ENCODE measurements around the gene COPZ1. TPM values are rescaled to one million over a fixed set of nuclear protein-coding genes. Genes with fewer than 3 reads are reported as not detected.

COPZ1 gene
- total and polyA plus RNA-seq, 2 donors (not counting 3 experiments of a cell fraction or from before 2014, with no cell fraction given): 143 to 174 TPM

DNA sequence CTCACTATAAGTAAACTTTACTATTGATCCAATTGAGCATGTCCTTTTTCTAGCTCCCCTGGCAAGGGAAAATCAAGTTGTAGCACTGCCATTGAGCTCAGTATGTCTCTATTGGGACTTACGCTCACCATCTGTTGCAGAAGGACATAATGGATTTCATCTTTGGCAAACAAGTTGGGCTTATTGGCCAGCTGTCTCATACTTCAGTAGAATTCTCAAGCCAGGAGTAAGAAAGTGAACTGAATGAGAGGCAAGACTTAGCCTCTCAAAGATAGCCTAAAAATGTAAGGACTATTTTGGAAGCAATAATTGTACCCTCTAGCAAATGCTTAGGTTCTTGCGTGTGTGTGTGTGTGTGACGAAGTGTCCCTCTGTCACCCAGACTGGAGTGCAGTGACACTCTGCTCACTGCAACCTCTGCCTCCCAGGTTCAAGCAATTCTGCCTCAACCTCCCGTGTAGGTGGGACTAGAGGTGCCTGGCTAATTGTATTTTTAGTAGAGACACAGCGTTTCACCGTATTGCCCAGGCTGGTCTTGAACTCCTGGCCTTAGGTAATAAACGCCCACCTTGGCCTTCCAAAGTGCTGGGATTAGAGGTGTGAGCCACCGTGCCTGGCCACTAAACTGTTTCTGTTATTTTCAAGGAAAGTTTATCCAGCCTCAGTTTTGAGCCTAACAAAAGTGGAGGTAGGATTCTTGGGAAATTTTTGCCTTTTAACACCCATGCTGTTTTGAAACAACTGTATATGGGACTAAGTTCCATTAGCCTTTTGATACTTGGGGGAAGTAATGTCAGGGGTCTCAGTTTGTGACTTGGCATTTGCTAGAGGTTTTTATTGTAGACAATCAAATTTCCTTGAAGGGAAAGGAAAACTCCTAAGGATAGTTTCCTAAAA lies 37.4 kb upstream of the COPZ1 start:
- CTCF ChIA-PET: interaction anchor here (0.5 to 3.8 kb wide), 13 partner anchors 9 to 187 kb away, joined by 3 to 20 read pairs (median 5); partner anchors contain the start of genes COPZ1 and NFE2
- dilution Hi-C loops (cut with MboI; ENCODE audit: extremely low pct_ligation_motif_present, low sequenced_read_pairs): no loop called here
- Histone ChIP-seq H4K20me1 (replicated peaks; ENCODE audit: control insufficient read depth, extremely low read depth, insufficient read depth, low read length) (peaks cover 13% of the 10 kb centered on the region), H3K9me1 (replicated peaks; ENCODE audit: control insufficient read depth, extremely low read depth, insufficient read depth, low read length) (no peaks in the 10 kb centered on the region), H3K9ac (replicated peaks; ENCODE audit: extremely low read depth, insufficient read depth, low read length) (no peak overlapping the region), H3K27ac (ENCODE audit: insufficient read depth, low read depth, low read length) (no peak overlapping the region), H3K27me3 (ENCODE audit: control insufficient read depth in 2 of 2, insufficient read depth in 2 of 2, low read length in 2 of 2) (no peaks in the 10 kb centered on the region), H2AFZ (ENCODE audit: low read depth, low read length) (no peak overlapping the region), H3K4me3 (replicated peaks in 1 of 3; ENCODE audit: insufficient read depth in 1 of 3, low read depth in 1 of 3, low read length in 3 of 3) (no peak overlapping the region), H3K36me3 (ENCODE audit: control insufficient read depth in 2 of 2, extremely low read depth in 1 of 2, insufficient read depth in 2 of 2, low read length in 2 of 2) (peaks cover 20 to 33% of the 10 kb centered on the region in 2 experiments), H3K9me3 (replicated peaks; ENCODE audit: control insufficient read depth, insufficient read depth, low read length) (no peaks in the 10 kb centered on the region), H3K4me2 (ENCODE audit: insufficient read depth, low read length) (no peak overlapping the region), H3K4me1 (ENCODE audit: control insufficient read depth, extremely low read depth, insufficient read depth, low read length) (peaks cover 29% of the 10 kb centered on the region), H3K79me2 (ENCODE audit: control insufficient read depth, insufficient read depth, low read length) (peaks cover 30% of the 10 kb centered on the region)
- TF ChIP-seq MYC (IDR thresholded peaks at IDR 0.05; ENCODE audit: low read depth, low read length) (no peak), POLR2A (IDR thresholded peaks at IDR 0.05; ENCODE audit: low read depth, low read length) (peak; percentile 73), POLR2AphosphoS5 (IDR thresholded peaks at IDR 0.05; ENCODE audit: insufficient read depth, low read depth, low read length) (peak; percentile 78)
- intact Hi-C loops (cut with micrococcal nuclease): no loop called here
- POLR2A ChIA-PET: interaction anchor here (0.6 to 5.8 kb wide), 6 partner anchors 7 to 81 kb away, joined by 3 to 22 read pairs (median 4); partner anchors contain the start of genes CBX5, COPZ1 and HNRNPA1
- BruUV-seq (replicated peaks): no TSS peak
- FAIRE-seq: no peak
- DNase-seq (ENCODE audit: low read depth, low spot score): no peak

DNA sequence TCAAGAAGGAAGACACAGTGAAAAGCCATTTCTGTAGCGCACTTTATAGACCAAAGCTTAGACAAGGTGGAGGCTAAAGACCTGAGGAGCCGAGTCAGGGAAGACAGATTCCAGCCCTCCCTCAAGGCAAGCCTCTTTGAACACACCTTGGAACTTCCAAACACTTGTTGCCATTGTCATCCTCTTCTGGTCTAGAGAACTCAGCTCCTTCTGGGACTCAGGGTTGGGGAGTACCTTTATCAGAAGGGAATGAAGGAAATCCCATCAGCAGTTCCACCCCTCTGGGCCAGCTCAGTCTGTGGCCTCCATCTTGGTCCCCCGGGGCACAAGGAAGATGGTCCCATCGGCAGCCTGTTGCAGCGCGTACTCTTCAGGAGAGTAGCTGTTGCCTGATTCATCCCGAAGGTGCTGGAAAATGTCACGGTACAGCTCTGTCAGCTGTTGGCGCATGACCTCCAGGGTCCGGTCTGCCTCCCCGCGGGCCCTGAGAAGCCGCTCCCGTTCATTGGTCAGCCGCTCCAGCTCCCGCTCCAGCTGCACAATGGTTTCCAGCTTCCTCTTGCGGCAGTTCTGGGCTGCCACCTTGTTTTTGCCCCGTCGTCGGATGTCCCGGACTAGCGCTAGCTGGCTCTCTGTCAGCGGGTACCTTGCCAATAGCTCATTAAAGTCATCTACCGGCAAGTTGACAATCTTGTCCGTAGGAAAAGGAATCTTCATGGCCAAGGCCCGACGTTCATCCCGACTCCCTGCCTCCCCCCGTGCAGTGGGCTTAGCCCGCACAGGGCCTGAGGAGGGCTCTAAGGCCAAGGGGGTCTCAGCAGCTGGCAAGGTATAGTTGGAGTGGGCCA lies 32.6 kb upstream of the COPZ1 start:
- Histone ChIP-seq H3K27me3 (ENCODE audit: control insufficient read depth in 2 of 2, insufficient read depth in 2 of 2, low read length in 2 of 2) (no peaks in the 10 kb centered on the region), H3K27ac (ENCODE audit: insufficient read depth, low read depth, low read length) (no peak overlapping the region), H3K4me3 (replicated peaks in 1 of 3; ENCODE audit: insufficient read depth in 1 of 3, low read depth in 1 of 3, low read length in 3 of 3) (no peak overlapping the region), H3K79me2 (ENCODE audit: control insufficient read depth, insufficient read depth, low read length) (no peaks in the 10 kb centered on the region), H3K4me1 (ENCODE audit: control insufficient read depth, extremely low read depth, insufficient read depth, low read length) (no peaks in the 10 kb centered on the region), H3K9me3 (replicated peaks; ENCODE audit: control insufficient read depth, insufficient read depth, low read length) (no peaks in the 10 kb centered on the region), H2AFZ (ENCODE audit: low read depth, low read length) (no peak overlapping the region), H3K9ac (replicated peaks; ENCODE audit: extremely low read depth, insufficient read depth, low read length) (no peak overlapping the region), H4K20me1 (replicated peaks; ENCODE audit: control insufficient read depth, extremely low read depth, insufficient read depth, low read length) (no peaks in the 10 kb centered on the region), H3K36me3 (ENCODE audit: control insufficient read depth in 2 of 2, extremely low read depth in 1 of 2, insufficient read depth in 2 of 2, low read length in 2 of 2) (peaks cover 3 to 4% of the 10 kb centered on the region in 2 experiments), H3K9me1 (replicated peaks; ENCODE audit: control insufficient read depth, extremely low read depth, insufficient read depth, low read length) (no peaks in the 10 kb centered on the region), H3K4me2 (ENCODE audit: insufficient read depth, low read length) (no peak overlapping the region)
- no peak for DNase-seq (ENCODE audit: low read depth, low spot score)
- CTCF ChIA-PET: interaction anchor here (0.9 to 5.1 kb wide), 13 partner anchors 9 to 87 kb away, joined by 3 to 34 read pairs (median 5); partner anchors contain the start of gene COPZ1
- FAIRE-seq: no peak
- intact Hi-C loops (cut with micrococcal nuclease): no loop called here
- POLR2A ChIA-PET: interaction anchor here (0.6 to 5.8 kb wide), 3 partner anchors 8 to 38 kb away, joined by 3 to 22 read pairs (median 4); partner anchors contain the start of genes CBX5 and HNRNPA1
- TF ChIP-seq, protein P1, sequence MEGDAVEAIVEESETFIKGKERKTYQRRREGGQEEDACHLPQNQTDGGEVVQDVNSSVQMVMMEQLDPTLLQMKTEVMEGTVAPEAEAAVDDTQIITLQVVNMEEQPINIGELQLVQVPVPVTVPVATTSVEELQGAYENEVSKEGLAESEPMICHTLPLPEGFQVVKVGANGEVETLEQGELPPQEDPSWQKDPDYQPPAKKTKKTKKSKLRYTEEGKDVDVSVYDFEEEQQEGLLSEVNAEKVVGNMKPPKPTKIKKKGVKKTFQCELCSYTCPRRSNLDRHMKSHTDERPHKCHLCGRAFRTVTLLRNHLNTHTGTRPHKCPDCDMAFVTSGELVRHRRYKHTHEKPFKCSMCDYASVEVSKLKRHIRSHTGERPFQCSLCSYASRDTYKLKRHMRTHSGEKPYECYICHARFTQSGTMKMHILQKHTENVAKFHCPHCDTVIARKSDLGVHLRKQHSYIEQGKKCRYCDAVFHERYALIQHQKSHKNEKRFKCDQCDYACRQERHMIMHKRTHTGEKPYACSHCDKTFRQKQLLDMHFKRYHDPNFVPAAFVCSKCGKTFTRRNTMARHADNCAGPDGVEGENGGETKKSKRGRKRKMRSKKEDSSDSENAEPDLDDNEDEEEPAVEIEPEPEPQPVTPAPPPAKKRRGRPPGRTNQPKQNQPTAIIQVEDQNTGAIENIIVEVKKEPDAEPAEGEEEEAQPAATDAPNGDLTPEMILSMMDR (IDR thresholded peaks at IDR 0.05; ENCODE audit: extremely low read depth in 1 of 2, insufficient read depth in 1 of 2, low read depth in 1 of 2, low read length in 2 of 2): no peak
- TF ChIP-seq FOS (IDR thresholded peaks at IDR 0.05; ENCODE audit: borderline replicate concordance, insufficient read depth, low read length): no peak
- no peak for TF ChIP-seq JUN (IDR thresholded peaks at IDR 0.05; ENCODE audit: borderline replicate concordance, insufficient read depth, insufficient read length, low read depth)
- TF ChIP-seq GATA2 (IDR thresholded peaks at IDR 0.05; ENCODE audit: insufficient read depth, insufficient read length, low read depth, low read length): no peak
- no peak for TF ChIP-seq MYC (IDR thresholded peaks at IDR 0.05; ENCODE audit: low read depth, low read length)
- TF ChIP-seq EZH2 (IDR thresholded peaks at IDR 0.05; ENCODE audit: borderline replicate concordance, low read depth, low read length, severe bottlenecking): no peak
- no peak for TF ChIP-seq POLR2A (IDR thresholded peaks at IDR 0.05; ENCODE audit: low read depth, low read length)
- TF ChIP-seq POLR2AphosphoS5 (IDR thresholded peaks at IDR 0.05; ENCODE audit: insufficient read depth, low read depth, low read length): no peak
- dilution Hi-C loops (cut with MboI; ENCODE audit: extremely low pct_ligation_motif_present, low sequenced_read_pairs): no loop called here
- BruUV-seq (replicated peaks): no TSS peak

Data from endothelial cell of umbilical vein (primary cell).